K562 (cell line): Measurements from ENCODE around the gene PHF21A. TPM values are rescaled to one million over a fixed set of nuclear protein-coding genes. Genes with fewer than 3 reads are reported as not detected.

ENCODE experiments used
- ATF4 ChIP-seq: fragments of 450-650 bp; formaldehyde crosslinking; IDR thresholded peaks from 2 replicates; pipeline ENCODE4 v1.4.0; 2022; ENCODE audit warnings: mild to moderate bottlenecking, moderate library complexity
- BRCA1 ChIP-seq, 2 experiments: fragments of 450-650 bp in 1 of 2; sonication (generic) in 1 of 2; formaldehyde crosslinking in 1 of 2; IDR thresholded peaks; 2 replicates each; pipeline versions ENCODE4 v1.5.0 to v1.6.1; 2017 to 2020; ENCODE audit warnings: mild to moderate bottlenecking in 1 of 2, missing genetic modification reagents in 1 of 2
- BRF2 ChIP-seq: IDR thresholded peaks from 3 replicates; pipeline ENCODE4 v1.6.1; 2011; ENCODE audit warnings: borderline replicate concordance, mild to moderate bottlenecking; ENCODE audit not compliant: insufficient read length, insufficient read depth
- CCAR2 ChIP-seq: fragments of 200-400 bp; formaldehyde crosslinking; IDR thresholded peaks from 2 replicates; pipeline ENCODE4 v1.6.1; 2017; ENCODE audit warnings: mild to moderate bottlenecking, low read depth, low read length
- FOXM1 ChIP-seq, 2 experiments: fragments of 450-650 bp in 1 of 2; sonication (generic) in 1 of 2; formaldehyde crosslinking in 1 of 2; IDR thresholded peaks; 2 replicates each; pipeline versions ENCODE4 v1.6.1 to v1.9.0; 2017 to 2022; ENCODE audit warnings: low read depth in 2 of 2, mild to moderate bottlenecking in 2 of 2, missing genetic modification reagents in 1 of 2, moderate library complexity in 1 of 2
- JUND ChIP-seq, 2 experiments: IDR thresholded peaks; 2 replicates in 1 of 2; 3 replicates in 1 of 2; pipeline ENCODE4 v1.6.1; 2011; ENCODE audit warnings: borderline replicate concordance in 2 of 2, low read depth in 2 of 2, low read length in 2 of 2, improper control_type of control experiment in 1 of 2, missing biosample characterization in 1 of 2, missing genetic modification characterization in 1 of 2, missing genetic modification reagents in 1 of 2
- L3MBTL2 ChIP-seq: fragments of 450-650 bp; IDR thresholded peaks from 2 replicates; pipeline ENCODE4 v1.6.1; 2016; ENCODE audit warnings: mild to moderate bottlenecking, moderate library complexity
- MAFK ChIP-seq: IDR thresholded peaks from 2 replicates; pipeline ENCODE4 v1.6.1; 2011; ENCODE audit warnings: low read length, improper control_type of control experiment
- MCM3 ChIP-seq: fragments of 450-650 bp; IDR thresholded peaks from 2 replicates; pipeline ENCODE4 v1.6.1; 2016
- MYNN ChIP-seq, 2 experiments: sonication (generic); formaldehyde crosslinking in 1 of 2; IDR thresholded peaks; 2 replicates each; pipeline versions ENCODE4 v1.5.0 to v1.6.1; 2016 to 2020; ENCODE audit warnings: antibody characterized with exemption in 1 of 2, missing genetic modification reagents in 1 of 2
- NONO ChIP-seq, 2 experiments: fragments of 200-400 bp in 1 of 2; fragments of 450-650 bp in 1 of 2; formaldehyde crosslinking in 1 of 2; IDR thresholded peaks; 2 replicates each; pipeline ENCODE4 v1.6.1; 2017; ENCODE audit warnings: low read depth in 2 of 2, mild to moderate bottlenecking in 2 of 2, moderate library complexity in 2 of 2, low read length in 1 of 2
- RFX7 ChIP-seq: fragments of 250-450 bp; sonication (Bioruptor Pico); IDR thresholded peaks from 2 replicates; pipeline ENCODE4 v1.5.1; 2021; ENCODE audit warnings: mild to moderate bottlenecking
- TBL1XR1 ChIP-seq, 2 experiments: IDR thresholded peaks; 2 replicates each; pipeline ENCODE4 v1.6.1; 2012; ENCODE audit warnings: improper control_type of control experiment in 2 of 2, low read length in 2 of 2, mild to moderate bottlenecking in 1 of 2
- XRCC5 ChIP-seq: fragments of 200-400 bp; formaldehyde crosslinking; IDR thresholded peaks from 2 replicates; pipeline ENCODE4 v1.6.1; 2017; ENCODE audit warnings: low read depth, mild to moderate bottlenecking, low read length
- ZBTB33 ChIP-seq: sonication (generic); formaldehyde crosslinking; IDR thresholded peaks from 2 replicates; pipeline ENCODE4 v1.8.1; 2023; ENCODE audit warnings: mild to moderate bottlenecking, missing genetic modification reagents
- ZNF280B ChIP-seq: fragments of 250-450 bp; sonication (Bioruptor Pico); IDR thresholded peaks from 2 replicates; pipeline ENCODE4 v1.5.1; 2021; ENCODE audit warnings: mild to moderate bottlenecking
- ZNF445 ChIP-seq: fragments of 250-450 bp; sonication (Bioruptor Pico); IDR thresholded peaks from 2 replicates; pipeline ENCODE4 v1.4.0; 2020; ENCODE audit warnings: low read depth, mild to moderate bottlenecking, moderate library complexity
- ZNF639 ChIP-seq, 2 experiments: fragments of 200-800 bp in 1 of 2; sonication (Bioruptor generic) in 1 of 2; sonication (generic) in 1 of 2; formaldehyde crosslinking in 1 of 2; IDR thresholded peaks in 1 of 2; conservative IDR thresholded peaks in 1 of 2; 2 replicates each; pipeline versions ENCODE4 v1.5.0 to v1.6.1; 2016 to 2020; ENCODE audit warnings: missing compliant biosample characterization in 1 of 2, missing genetic modification characterization in 1 of 2, missing genetic modification reagents in 1 of 2
- polyA plus RNA-seq, 8 experiments: library from polyadenylated mRNA; depleted of rRNA in 4 of 8; stranded (reverse) in 5 of 8; unstranded in 3 of 8; fragments of >200 nt; fragmentation: Nextera tagmentation in 2 of 8; fragmentation: Illumina TruSeq in 1 of 8; extraction: Ambion mirVana in 2 of 8; extraction: Trizol in 1 of 8; gene quantifications; 2 replicates each; pipeline versions ENCODE4 v1.2.1 to v1.2.3, GENCODE V29; 2011 to 2014; ENCODE audit warnings: inconsistent platforms in 1 of 8, missing spikeins in 1 of 8
- total RNA-seq, 7 experiments: library from RNA; depleted of rRNA in 6 of 7; stranded (reverse); fragments of >200 nt in 6 of 7; fragmentation: Illumina TruSeq in 2 of 7; extraction: Trizol in 2 of 7; gene quantifications; 2 replicates each; pipeline versions ENCODE4 v1.2.1 to v1.2.3, GENCODE V29; 2011 to 2021; ENCODE audit warnings: low replicate concordance in 1 of 7

PHF21A gene
- total and polyA plus RNA-seq, 9 of the 15 experiments (the other 6 are each of a cell fraction or from before 2014, with no cell fraction given), result 1.5 to 32.4 (median 10.7) TPM

- no peak for TF ChIP-seq JUND (IDR thresholded peaks at IDR 0.05; ENCODE audit: borderline replicate concordance, low read depth, low read length)
- TF ChIP-seq JUND (tag; IDR thresholded peaks at IDR 0.05; ENCODE audit: borderline replicate concordance, low read depth, low read length), result no peak; the same call in 2 of the 3 replicates
- TF ChIP-seq ZNF280B (CRISPR knock-in tag), result no peak
- TF ChIP-seq L3MBTL2, result no peak
- no peak for TF ChIP-seq BRF2
- TF ChIP-seq CCAR2, result no peak
- no peak for TF ChIP-seq RFX7 (CRISPR knock-in tag)
- no peak for TF ChIP-seq XRCC5
- peak; percentile 100 for TF ChIP-seq MYNN (IDR thresholded peaks at IDR 0.05)
- TF ChIP-seq MYNN (CRISPR knock-in tag; IDR thresholded peaks at IDR 0.05), result peak; percentile 96; the same call in 1 of the 2 replicates
- no peak for TF ChIP-seq MCM3
- no peak for TF ChIP-seq ZNF445 (CRISPR knock-in tag)
- no peak for TF ChIP-seq TBL1XR1 (IDR thresholded peaks at IDR 0.05; ENCODE audit: low read length in 2 of 2)
- no peak for TF ChIP-seq ATF4
- TF ChIP-seq ZBTB33 (CRISPR knock-in tag), result no peak
- TF ChIP-seq FOXM1 (IDR thresholded peaks at IDR 0.05; ENCODE audit: low read depth), result peak; percentile 76
- no peak for TF ChIP-seq FOXM1 (CRISPR knock-in tag; IDR thresholded peaks at IDR 0.05; ENCODE audit: low read depth)
- TF ChIP-seq NONO (IDR thresholded peaks at IDR 0.05; ENCODE audit: low read depth in 2 of 2, low read length in 1 of 2), result no peak
- no peak for TF ChIP-seq MAFK
- TF ChIP-seq ZNF639 (CRISPR knock-in tag; conservative IDR thresholded peaks at IDR 0.05 in 1 of 2, IDR thresholded peaks at IDR 0.05 in 1 of 2), result no peak
- TF ChIP-seq BRCA1 (IDR thresholded peaks at IDR 0.05), result peak; percentile 94; the same call in 1 of the 2 replicates
- no peak for TF ChIP-seq BRCA1 (CRISPR knock-in tag; IDR thresholded peaks at IDR 0.05)
These were observed 14.5 kb downstream of the PHF21A start (continued) for GRCh38 chr11:46106530-46107407.
